HCT116 (cell line): ENCODE results near the gene IL32. TPM values are rescaled to one million over a fixed set of nuclear protein-coding genes. Genes with fewer than 3 reads are reported as not detected.

ENCODE experiments used
- ATAC-seq: fragments of 200-7000 bp; cut with Tn5 transposase; 2 replicates; pipeline ENCODE4 v1.9.1; 2020; ENCODE audit warnings: mild to moderate bottlenecking, moderate library complexity
- BruUV-seq: library from RNA; stranded (reverse); fragments of 400-500 nt; replicated peaks from 2 replicates; lab custom pipeline; 2021; lab: Mats Ljungman, UMichigan
- CTCF ChIA-PET: fragments of 300-600 bp; sonication (Branson Sonifier 250); formaldehyde crosslinking; loops from one replicate; lab custom pipeline; 2021; ENCODE audit warnings: antibody characterized with exemption; lab: Charles Lee
- POLR2A ChIA-PET: fragments of 300-600, 350-600 bp; sonication (Branson Sonifier 250); formaldehyde crosslinking; loops from one replicate; lab custom pipeline; 2021; ENCODE audit warnings: antibody characterized with exemption; lab: Charles Lee
- RAD21 ChIA-PET, 2 experiments: fragments of 300-600 bp; sonication (Branson Sonifier 250); formaldehyde crosslinking; loops; one replicate each; lab custom pipeline; 2023; ENCODE audit warnings: low total read pairs in 2 of 2; ENCODE audit not compliant: uncharacterized antibody in 2 of 2, unreplicated experiment in 2 of 2, low non-redundant PET in 1 of 2; lab: Charles Lee
- DNase-seq: peaks from one replicate; pipeline ENCODE4 v3.0.0-alpha.2; 2010; ENCODE audit warnings: low read depth, low spot score
- H2AFZ ChIP-seq: fragments of 200-600 bp; shearing (Covaris generic), sonication (generic); 2 replicates; pipeline ENCODE4 v1.6.1; 2017; ENCODE audit warnings: low read depth, mixed run types, mixed read lengths, antibody characterized with exemption, low read length; ENCODE audit not compliant: poor library complexity, severe bottlenecking
- H3K27ac ChIP-seq: 2 replicates; pipeline ENCODE4 v1.5.1; 2012; ENCODE audit warnings: low read depth, low read length
- H3K27me3 ChIP-seq: fragments of 200-600 bp; sonication (generic); 2 replicates; pipeline ENCODE4 v1.6.1; 2016; ENCODE audit warnings: mixed run types, low read length, mixed read lengths; ENCODE audit not compliant: insufficient read depth
- H3K36me3 ChIP-seq, 2 experiments: fragments of 200-500 bp in 1 of 2; fragments of 200-600 bp in 1 of 2; sonication (Bioruptor generic) in 1 of 2; sonication (generic) in 1 of 2; 2 replicates each; pipeline versions ENCODE4 v1.5.1 to v1.6.1; 2014 to 2016; ENCODE audit warnings: low read length in 2 of 2, inconsistent platforms in 1 of 2, mixed read lengths in 1 of 2, mixed run types in 1 of 2; ENCODE audit not compliant: insufficient read depth in 2 of 2, control insufficient read depth in 1 of 2
- H3K4me1 ChIP-seq, 2 experiments: fragments of 200-600 bp in 1 of 2; sonication (generic) in 1 of 2; 2 replicates each; pipeline versions ENCODE4 v1.5.1 to v1.6.1; 2012 to 2017; ENCODE audit warnings: low read length in 2 of 2, inconsistent platforms in 1 of 2, mild to moderate bottlenecking in 1 of 2, mixed read lengths in 1 of 2, mixed run types in 1 of 2, moderate library complexity in 1 of 2; ENCODE audit not compliant: insufficient read depth in 2 of 2, control insufficient read depth in 1 of 2
- H3K4me2 ChIP-seq: fragments of 200-600 bp; sonication (generic); 2 replicates; pipeline ENCODE4 v1.6.1; 2017; ENCODE audit warnings: mixed run types, low read length, mixed read lengths
- H3K4me3 ChIP-seq, 2 experiments: fragments of 200-600 bp in 1 of 2; sonication (generic) in 1 of 2; replicated peaks in 1 of 2; 2 replicates each; pipeline ENCODE4 v1.5.1; 2011 to 2016; ENCODE audit warnings: low read length in 2 of 2, control low read depth in 1 of 2, low read depth in 1 of 2, mild to moderate bottlenecking in 1 of 2, mixed read lengths in 1 of 2, mixed run types in 1 of 2
- H3K79me2 ChIP-seq: fragments of 200-600 bp; sonication (generic); 2 replicates; pipeline ENCODE4 v1.6.1; 2017; ENCODE audit warnings: mild to moderate bottlenecking, mixed run types, low read length, moderate library complexity, mixed read lengths; ENCODE audit not compliant: insufficient read depth
- H3K9ac ChIP-seq: fragments of 200-600 bp; sonication (generic); 2 replicates; pipeline ENCODE4 v1.6.1; 2016; ENCODE audit warnings: low read length, mixed read lengths
- H3K9me2 ChIP-seq: fragments of 200-600 bp; sonication (generic), shearing (Covaris generic); 2 replicates; pipeline ENCODE4 v1.6.1; 2017; ENCODE audit warnings: mixed run types, mild to moderate bottlenecking, moderate library complexity; ENCODE audit not compliant: insufficient read depth
- H3K9me3 ChIP-seq, 2 experiments: fragments of 200-500 bp in 1 of 2; fragments of 200-600 bp in 1 of 2; sonication (Bioruptor generic) in 1 of 2; sonication (generic) in 1 of 2; 2 replicates each; pipeline ENCODE4 v1.6.1; 2014 to 2017; ENCODE audit warnings: low read length in 2 of 2, mixed read lengths in 2 of 2, inconsistent platforms in 1 of 2, low read depth in 1 of 2, mild to moderate bottlenecking in 1 of 2, mixed run types in 1 of 2, moderate library complexity in 1 of 2; ENCODE audit not compliant: control insufficient read depth in 1 of 2, insufficient read depth in 1 of 2
- H4K20me1 ChIP-seq: fragments of 200-600 bp; sonication (generic), shearing (Covaris generic); 2 replicates; pipeline ENCODE4 v1.6.1; 2017; ENCODE audit warnings: mixed run types, mild to moderate bottlenecking, moderate library complexity; ENCODE audit not compliant: insufficient read depth
- CBX3 ChIP-seq: IDR thresholded peaks from 2 replicates; pipeline ENCODE4 v1.6.1; 2012; ENCODE audit warnings: low read depth
- CEBPB ChIP-seq: IDR thresholded peaks from 2 replicates; pipeline ENCODE4 v1.6.1; 2012; ENCODE audit warnings: low read depth
- EGR1 ChIP-seq: IDR thresholded peaks from 2 replicates; pipeline ENCODE4 v1.6.1; 2012; ENCODE audit warnings: low read depth
- ELF1 ChIP-seq: IDR thresholded peaks from 2 replicates; pipeline ENCODE4 v1.6.1; 2012; ENCODE audit warnings: low read depth, borderline replicate concordance
- EZH2phosphoT487 ChIP-seq: fragments of 200-600 bp; IDR thresholded peaks from 2 replicates; pipeline ENCODE4 v1.6.1; 2018; ENCODE audit warnings: antibody characterized with exemption, borderline replicate concordance
- FOSL1 ChIP-seq: IDR thresholded peaks from 2 replicates; pipeline ENCODE4 v1.6.1; 2012; ENCODE audit warnings: low read depth
- POLR2A ChIP-seq: IDR thresholded peaks from 2 replicates; pipeline ENCODE4 v1.7.0; 2011; ENCODE audit warnings: borderline replicate concordance; ENCODE audit not compliant: insufficient read depth, insufficient read length; ENCODE audit errors: extremely low read depth
- POLR2AphosphoS5 ChIP-seq: IDR thresholded peaks from 2 replicates; pipeline ENCODE4 v1.6.1; 2011; ENCODE audit warnings: mild to moderate bottlenecking, low read depth, low read length, moderate library complexity
- RAD21 ChIP-seq: IDR thresholded peaks from 2 replicates; pipeline ENCODE4 v1.6.1; 2012; ENCODE audit warnings: low read depth, mild to moderate bottlenecking
- SP1 ChIP-seq: IDR thresholded peaks from 2 replicates; pipeline ENCODE4 v1.6.1; 2012; ENCODE audit warnings: low read depth
- SRF ChIP-seq: IDR thresholded peaks from 2 replicates; pipeline ENCODE4 v1.6.1; 2012; ENCODE audit warnings: low read depth
- YY1 ChIP-seq: IDR thresholded peaks from 2 replicates; pipeline ENCODE4 v1.6.1; 2011; ENCODE audit warnings: low read length, low read depth, moderate library complexity, mild to moderate bottlenecking; ENCODE audit not compliant: insufficient replicate concordance; ENCODE audit errors: extremely low read depth
- ZFX ChIP-seq: fragments of 450-650 bp; IDR thresholded peaks from 2 replicates; pipeline ENCODE4 v1.6.1; 2017
- ZNF274 ChIP-seq: fragments of 200-500 bp; sonication (Bioruptor generic); IDR thresholded peaks from 2 replicates; pipeline ENCODE4 v1.6.1; 2014; ENCODE audit warnings: mild to moderate bottlenecking, low read depth, low read length, inconsistent platforms
- intact Hi-C: fragments of 100-400 bp; cut with micrococcal nuclease; formaldehyde crosslinking; loops from 2 replicates; pipeline ENCODE4 v1.10.0; 2022
- total RNA-seq: library from RNA; stranded (reverse); gene quantifications from one replicate; pipeline ENCODE4 v1.2.1, GENCODE V29; 2021; ENCODE audit not compliant: unreplicated experiment
- TF ChIP-seq, protein P1 (sequence below): IDR thresholded peaks from 2 replicates; pipeline ENCODE4 v1.6.1; 2012
- TF ChIP-seq, protein P2 (sequence below): IDR thresholded peaks from 2 replicates; pipeline ENCODE4 v1.6.1; 2012; ENCODE audit warnings: low read depth
- TF ChIP-seq, protein P3 (sequence below), 3 experiments: fragments of 200-600 bp in 1 of 3; sonication (generic) in 1 of 3; IDR thresholded peaks in 2 of 3; conservative IDR thresholded peaks in 1 of 3; 2 replicates each; pipeline ENCODE4 v1.5.1; 2012 to 2017; ENCODE audit warnings: low read depth in 2 of 3, low read length in 2 of 3, antibody characterized with exemption in 1 of 3, borderline replicate concordance in 1 of 3, control low read depth in 1 of 3, mild to moderate bottlenecking in 1 of 3, mixed read lengths in 1 of 3, mixed run types in 1 of 3, moderate library complexity in 1 of 3; ENCODE audit not compliant: insufficient read depth in 1 of 3
- TF ChIP-seq, protein P4 (sequence below): IDR thresholded peaks from 2 replicates; pipeline ENCODE4 v1.6.1; 2012

The IL32 gene
- total RNA-seq, 1 experiment from 2014 or later, result 13.7 TPM

DNA sequence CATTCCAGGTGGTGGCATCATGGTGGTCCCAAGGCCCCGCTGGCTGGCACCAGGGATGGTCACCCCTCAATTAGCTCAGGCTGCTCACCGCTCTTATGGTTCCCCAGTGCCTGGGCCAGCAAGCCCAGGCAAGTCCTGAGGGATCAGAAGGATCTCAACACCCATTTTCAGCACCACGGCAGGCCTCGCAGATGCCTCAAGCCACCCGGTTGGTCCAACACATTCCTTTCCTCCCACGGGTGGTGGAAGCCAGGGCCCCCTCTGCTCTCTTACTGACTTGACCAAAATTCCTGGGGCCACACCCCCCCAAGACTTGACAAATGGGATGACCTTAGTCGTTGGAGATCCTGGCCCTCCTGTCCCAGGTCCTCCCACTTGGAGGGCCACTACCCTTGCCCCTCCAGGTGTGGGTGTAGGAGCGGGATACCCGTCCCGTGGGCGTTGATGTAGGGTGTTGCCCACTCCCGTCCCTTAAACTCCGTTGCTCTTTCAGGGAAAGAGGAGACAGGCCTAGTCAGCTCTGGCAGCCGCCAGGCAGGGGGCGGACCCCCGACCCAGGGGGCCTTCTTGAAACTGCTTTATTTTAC is 52.9 kb downstream of the IL32 start:
- Histone ChIP-seq H3K4me2 (no peak overlapping the region), H3K9ac (no peak overlapping the region), H3K9me2 (no peaks in the 10 kb centered on the region), H3K79me2 (peaks cover 5% of the 10 kb centered on the region; the same call in 1 of the 2 replicates), H3K27ac (no peak overlapping the region), H3K4me1 (peaks cover 7 to 9% of the 10 kb centered on the region in 2 experiments), H4K20me1 (no peaks in the 10 kb centered on the region), H3K4me3 (no peak overlapping the region), H3K36me3 (peaks cover 5 to 9% of the 10 kb centered on the region in 2 experiments; a peak in 3 of 4 replicates), H3K27me3 (no peaks in the 10 kb centered on the region), H2AFZ (no peak overlapping the region), H3K9me3 (no peaks in the 10 kb centered on the region)
- CTCF ChIA-PET, result interaction anchor here (1.5 kb wide), 1 partner anchor 11 kb away, joined by 4 read pairs; no protein-coding TSS in a partner anchor
- no TSS peak for BruUV-seq
- no peak for DNase-seq
- ATAC-seq, result no peak
- intact Hi-C loops, result no loop called here
- RAD21 ChIA-PET, result interaction anchor here in 1 of 2 experiments (0.7 kb wide), 1 partner anchor 72 kb away, joined by 3 read pairs; no protein-coding TSS in a partner anchor
- POLR2A ChIA-PET, result no interaction called here
- TF ChIP-seq, protein P1, sequence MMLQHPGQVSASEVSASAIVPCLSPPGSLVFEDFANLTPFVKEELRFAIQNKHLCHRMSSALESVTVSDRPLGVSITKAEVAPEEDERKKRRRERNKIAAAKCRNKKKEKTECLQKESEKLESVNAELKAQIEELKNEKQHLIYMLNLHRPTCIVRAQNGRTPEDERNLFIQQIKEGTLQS, result no peak
- TF ChIP-seq YY1 (no peak), ZFX (no peak), ZNF274 (no peak), ELF1 (no peak), SRF (no peak), FOSL1 (no peak), CBX3 (no peak), RAD21 (no peak), EZH2phosphoT487 (no peak), EGR1 (no peak), SP1 (no peak), CEBPB (no peak), POLR2A (no peak), POLR2AphosphoS5 (no peak)
- TF ChIP-seq, protein P2, sequence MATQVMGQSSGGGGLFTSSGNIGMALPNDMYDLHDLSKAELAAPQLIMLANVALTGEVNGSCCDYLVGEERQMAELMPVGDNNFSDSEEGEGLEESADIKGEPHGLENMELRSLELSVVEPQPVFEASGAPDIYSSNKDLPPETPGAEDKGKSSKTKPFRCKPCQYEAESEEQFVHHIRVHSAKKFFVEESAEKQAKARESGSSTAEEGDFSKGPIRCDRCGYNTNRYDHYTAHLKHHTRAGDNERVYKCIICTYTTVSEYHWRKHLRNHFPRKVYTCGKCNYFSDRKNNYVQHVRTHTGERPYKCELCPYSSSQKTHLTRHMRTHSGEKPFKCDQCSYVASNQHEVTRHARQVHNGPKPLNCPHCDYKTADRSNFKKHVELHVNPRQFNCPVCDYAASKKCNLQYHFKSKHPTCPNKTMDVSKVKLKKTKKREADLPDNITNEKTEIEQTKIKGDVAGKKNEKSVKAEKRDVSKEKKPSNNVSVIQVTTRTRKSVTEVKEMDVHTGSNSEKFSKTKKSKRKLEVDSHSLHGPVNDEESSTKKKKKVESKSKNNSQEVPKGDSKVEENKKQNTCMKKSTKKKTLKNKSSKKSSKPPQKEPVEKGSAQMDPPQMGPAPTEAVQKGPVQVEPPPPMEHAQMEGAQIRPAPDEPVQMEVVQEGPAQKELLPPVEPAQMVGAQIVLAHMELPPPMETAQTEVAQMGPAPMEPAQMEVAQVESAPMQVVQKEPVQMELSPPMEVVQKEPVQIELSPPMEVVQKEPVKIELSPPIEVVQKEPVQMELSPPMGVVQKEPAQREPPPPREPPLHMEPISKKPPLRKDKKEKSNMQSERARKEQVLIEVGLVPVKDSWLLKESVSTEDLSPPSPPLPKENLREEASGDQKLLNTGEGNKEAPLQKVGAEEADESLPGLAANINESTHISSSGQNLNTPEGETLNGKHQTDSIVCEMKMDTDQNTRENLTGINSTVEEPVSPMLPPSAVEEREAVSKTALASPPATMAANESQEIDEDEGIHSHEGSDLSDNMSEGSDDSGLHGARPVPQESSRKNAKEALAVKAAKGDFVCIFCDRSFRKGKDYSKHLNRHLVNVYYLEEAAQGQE, result no peak
- TF ChIP-seq, protein P3, sequence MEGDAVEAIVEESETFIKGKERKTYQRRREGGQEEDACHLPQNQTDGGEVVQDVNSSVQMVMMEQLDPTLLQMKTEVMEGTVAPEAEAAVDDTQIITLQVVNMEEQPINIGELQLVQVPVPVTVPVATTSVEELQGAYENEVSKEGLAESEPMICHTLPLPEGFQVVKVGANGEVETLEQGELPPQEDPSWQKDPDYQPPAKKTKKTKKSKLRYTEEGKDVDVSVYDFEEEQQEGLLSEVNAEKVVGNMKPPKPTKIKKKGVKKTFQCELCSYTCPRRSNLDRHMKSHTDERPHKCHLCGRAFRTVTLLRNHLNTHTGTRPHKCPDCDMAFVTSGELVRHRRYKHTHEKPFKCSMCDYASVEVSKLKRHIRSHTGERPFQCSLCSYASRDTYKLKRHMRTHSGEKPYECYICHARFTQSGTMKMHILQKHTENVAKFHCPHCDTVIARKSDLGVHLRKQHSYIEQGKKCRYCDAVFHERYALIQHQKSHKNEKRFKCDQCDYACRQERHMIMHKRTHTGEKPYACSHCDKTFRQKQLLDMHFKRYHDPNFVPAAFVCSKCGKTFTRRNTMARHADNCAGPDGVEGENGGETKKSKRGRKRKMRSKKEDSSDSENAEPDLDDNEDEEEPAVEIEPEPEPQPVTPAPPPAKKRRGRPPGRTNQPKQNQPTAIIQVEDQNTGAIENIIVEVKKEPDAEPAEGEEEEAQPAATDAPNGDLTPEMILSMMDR (IDR thresholded peaks at IDR 0.05 in 2 of 3, conservative IDR thresholded peaks at IDR 0.05 in 1 of 3; ENCODE audit: borderline replicate concordance in 1 of 3, insufficient read depth in 1 of 3, low read depth in 2 of 3, low read length in 2 of 3), result no peak
- TF ChIP-seq, protein P4, sequence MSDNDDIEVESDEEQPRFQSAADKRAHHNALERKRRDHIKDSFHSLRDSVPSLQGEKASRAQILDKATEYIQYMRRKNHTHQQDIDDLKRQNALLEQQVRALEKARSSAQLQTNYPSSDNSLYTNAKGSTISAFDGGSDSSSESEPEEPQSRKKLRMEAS, result no peak
